WTC11 (cell line): Measurements from ENCODE around the gene SH3D21. TPM values are rescaled to one million over a fixed set of nuclear protein-coding genes. Genes with fewer than 3 reads are reported as not detected.
A peak's percentile ranks its signal among the peaks of the same experiment; 100 is the strongest.

Experiments used
- CDX4 ChIP-seq: fragments of 250-450 bp; sonication (Bioruptor Pico); IDR thresholded peaks from 2 replicates; pipeline ENCODE4 v1.9.0; 2021; ENCODE audit warnings: moderate library complexity, mild to moderate bottlenecking, inconsistent platforms, borderline replicate concordance
- FOXP4 ChIP-seq: sonication (generic); formaldehyde crosslinking; IDR thresholded peaks from 2 replicates; pipeline ENCODE4 v1.8.0; 2022; ENCODE audit warnings: mild to moderate bottlenecking, missing genetic modification reagents
- GTF2I ChIP-seq: fragments of 250-450 bp; sonication (Bioruptor Pico); conservative IDR thresholded peaks from 2 replicates; pipeline ENCODE4 v1.4.0; 2021; ENCODE audit warnings: mild to moderate bottlenecking
- MYBL2 ChIP-seq: sonication (generic); formaldehyde crosslinking; IDR thresholded peaks from 2 replicates; pipeline ENCODE4 v1.8.1; 2023; ENCODE audit warnings: mild to moderate bottlenecking, moderate library complexity, missing genetic modification reagents
- SMAD3 ChIP-seq: sonication (generic); formaldehyde crosslinking; IDR thresholded peaks from 2 replicates; pipeline ENCODE4 v1.8.0; 2022; ENCODE audit warnings: missing genetic modification reagents, mild to moderate bottlenecking, borderline replicate concordance
- SOX15 ChIP-seq: fragments of 250-450 bp; sonication (Bioruptor Pico); IDR thresholded peaks from 2 replicates; pipeline ENCODE4 v1.9.0; 2021; ENCODE audit warnings: mild to moderate bottlenecking
- STAT6 ChIP-seq: sonication (generic); formaldehyde crosslinking; conservative IDR thresholded peaks from 2 replicates; pipeline ENCODE4 v1.8.1; 2023; ENCODE audit warnings: mild to moderate bottlenecking, low read depth, missing genetic modification reagents, moderate library complexity
- ZNF263 ChIP-seq: sonication (generic); formaldehyde crosslinking; IDR thresholded peaks from 2 replicates; pipeline ENCODE4 v1.8.1; 2022; ENCODE audit warnings: low read depth, mild to moderate bottlenecking, moderate library complexity, missing genetic modification reagents
- ZNF423 ChIP-seq: fragments of 250-450 bp; sonication (Bioruptor Pico); IDR thresholded peaks from 2 replicates; pipeline ENCODE4 v2.1.2; 2022; ENCODE audit warnings: mild to moderate bottlenecking, moderate library complexity
- total RNA-seq: library from RNA; stranded (reverse); gene quantifications from 3 replicates; pipeline ENCODE4 v1.2.3, GENCODE V29; 2021
- TF ChIP-seq, protein P1 (sequence below): sonication (generic); formaldehyde crosslinking; IDR thresholded peaks from 2 replicates; pipeline ENCODE4 v1.8.0; 2023; ENCODE audit warnings: missing genetic modification reagents
- TF ChIP-seq, protein P2 (sequence below): fragments of 250-450 bp; sonication (Bioruptor Pico); IDR thresholded peaks from 2 replicates; pipeline ENCODE4 v1.9.0; 2021; ENCODE audit warnings: mild to moderate bottlenecking
- TF ChIP-seq, protein P3 (sequence below): sonication (generic); formaldehyde crosslinking; IDR thresholded peaks from 2 replicates; pipeline ENCODE4 v1.8.0; 2022; ENCODE audit warnings: mild to moderate bottlenecking, missing genetic modification reagents
- TF ChIP-seq, protein P4 (sequence below): sonication (generic); formaldehyde crosslinking; IDR thresholded peaks from 2 replicates; pipeline ENCODE4 v1.8.1; 2023; ENCODE audit warnings: mild to moderate bottlenecking, moderate library complexity, missing genetic modification reagents

The SH3D21 gene
- total RNA-seq, 1 experiment from 2014 or later = 22.1 TPM

DNA sequence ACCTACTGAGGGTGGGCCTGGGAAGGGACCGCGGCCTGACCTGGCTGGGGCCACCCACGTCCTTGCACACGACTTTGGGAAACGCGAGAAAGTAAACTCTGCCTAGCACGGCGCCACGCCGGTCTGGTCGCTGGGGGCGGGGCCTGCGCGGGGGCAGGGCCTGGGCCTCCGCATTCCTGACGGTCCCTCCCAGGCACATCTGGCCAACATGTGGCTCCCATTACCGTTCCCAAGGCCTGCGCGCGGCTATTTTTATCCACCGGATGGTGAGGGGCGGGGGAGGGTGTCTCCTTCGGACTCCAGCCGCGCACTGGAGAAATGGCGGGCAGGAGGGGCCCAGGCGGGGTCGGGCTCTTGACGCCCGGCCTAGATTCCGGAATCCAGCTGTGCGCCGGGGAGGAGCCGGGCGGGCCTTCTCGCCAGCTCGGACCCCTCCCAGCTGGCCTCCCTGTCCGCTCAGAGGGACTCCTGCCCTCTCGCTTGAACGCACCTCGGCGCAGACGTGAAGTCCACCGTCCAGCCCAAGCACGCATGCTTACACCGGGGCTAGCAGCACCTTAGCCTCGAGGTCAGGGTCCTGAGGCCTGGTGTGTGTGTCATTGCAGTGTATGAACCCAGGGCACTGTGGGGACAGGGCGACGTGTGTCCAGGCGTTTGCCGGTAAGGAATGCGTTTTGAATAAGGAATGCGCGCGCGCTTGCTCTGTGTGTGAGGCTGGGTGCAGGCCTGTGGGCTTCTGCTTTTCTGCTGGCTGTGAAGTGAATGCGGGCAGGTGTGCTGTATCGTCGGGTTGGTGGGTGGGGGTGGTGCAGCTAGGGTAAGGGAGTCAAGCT is 15.2 kb downstream of the SH3D21 start (continued):
- TF ChIP-seq, protein P1, sequence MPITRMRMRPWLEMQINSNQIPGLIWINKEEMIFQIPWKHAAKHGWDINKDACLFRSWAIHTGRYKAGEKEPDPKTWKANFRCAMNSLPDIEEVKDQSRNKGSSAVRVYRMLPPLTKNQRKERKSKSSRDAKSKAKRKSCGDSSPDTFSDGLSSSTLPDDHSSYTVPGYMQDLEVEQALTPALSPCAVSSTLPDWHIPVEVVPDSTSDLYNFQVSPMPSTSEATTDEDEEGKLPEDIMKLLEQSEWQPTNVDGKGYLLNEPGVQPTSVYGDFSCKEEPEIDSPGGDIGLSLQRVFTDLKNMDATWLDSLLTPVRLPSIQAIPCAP (CRISPR knock-in tag) = peak; percentile 72; the same call in 1 of the 2 replicates
- peak; percentile 81 for TF ChIP-seq SMAD3 (CRISPR knock-in tag)
- peak; percentile 65; the same call in 1 of the 2 replicates for TF ChIP-seq ZNF423 (CRISPR knock-in tag)
- peak; percentile 78 for TF ChIP-seq FOXP4 (CRISPR knock-in tag)
- no peak; the same call in 1 of the 2 replicates for TF ChIP-seq ZNF263 (CRISPR knock-in tag)
- TF ChIP-seq, protein P2, sequence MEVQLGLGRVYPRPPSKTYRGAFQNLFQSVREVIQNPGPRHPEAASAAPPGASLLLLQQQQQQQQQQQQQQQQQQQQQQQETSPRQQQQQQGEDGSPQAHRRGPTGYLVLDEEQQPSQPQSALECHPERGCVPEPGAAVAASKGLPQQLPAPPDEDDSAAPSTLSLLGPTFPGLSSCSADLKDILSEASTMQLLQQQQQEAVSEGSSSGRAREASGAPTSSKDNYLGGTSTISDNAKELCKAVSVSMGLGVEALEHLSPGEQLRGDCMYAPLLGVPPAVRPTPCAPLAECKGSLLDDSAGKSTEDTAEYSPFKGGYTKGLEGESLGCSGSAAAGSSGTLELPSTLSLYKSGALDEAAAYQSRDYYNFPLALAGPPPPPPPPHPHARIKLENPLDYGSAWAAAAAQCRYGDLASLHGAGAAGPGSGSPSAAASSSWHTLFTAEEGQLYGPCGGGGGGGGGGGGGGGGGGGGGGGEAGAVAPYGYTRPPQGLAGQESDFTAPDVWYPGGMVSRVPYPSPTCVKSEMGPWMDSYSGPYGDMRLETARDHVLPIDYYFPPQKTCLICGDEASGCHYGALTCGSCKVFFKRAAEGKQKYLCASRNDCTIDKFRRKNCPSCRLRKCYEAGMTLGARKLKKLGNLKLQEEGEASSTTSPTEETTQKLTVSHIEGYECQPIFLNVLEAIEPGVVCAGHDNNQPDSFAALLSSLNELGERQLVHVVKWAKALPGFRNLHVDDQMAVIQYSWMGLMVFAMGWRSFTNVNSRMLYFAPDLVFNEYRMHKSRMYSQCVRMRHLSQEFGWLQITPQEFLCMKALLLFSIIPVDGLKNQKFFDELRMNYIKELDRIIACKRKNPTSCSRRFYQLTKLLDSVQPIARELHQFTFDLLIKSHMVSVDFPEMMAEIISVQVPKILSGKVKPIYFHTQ (CRISPR knock-in tag) = no peak
- TF ChIP-seq, protein P3, sequence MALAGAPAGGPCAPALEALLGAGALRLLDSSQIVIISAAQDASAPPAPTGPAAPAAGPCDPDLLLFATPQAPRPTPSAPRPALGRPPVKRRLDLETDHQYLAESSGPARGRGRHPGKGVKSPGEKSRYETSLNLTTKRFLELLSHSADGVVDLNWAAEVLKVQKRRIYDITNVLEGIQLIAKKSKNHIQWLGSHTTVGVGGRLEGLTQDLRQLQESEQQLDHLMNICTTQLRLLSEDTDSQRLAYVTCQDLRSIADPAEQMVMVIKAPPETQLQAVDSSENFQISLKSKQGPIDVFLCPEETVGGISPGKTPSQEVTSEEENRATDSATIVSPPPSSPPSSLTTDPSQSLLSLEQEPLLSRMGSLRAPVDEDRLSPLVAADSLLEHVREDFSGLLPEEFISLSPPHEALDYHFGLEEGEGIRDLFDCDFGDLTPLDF (CRISPR knock-in tag) = no peak
- TF ChIP-seq, protein P4, sequence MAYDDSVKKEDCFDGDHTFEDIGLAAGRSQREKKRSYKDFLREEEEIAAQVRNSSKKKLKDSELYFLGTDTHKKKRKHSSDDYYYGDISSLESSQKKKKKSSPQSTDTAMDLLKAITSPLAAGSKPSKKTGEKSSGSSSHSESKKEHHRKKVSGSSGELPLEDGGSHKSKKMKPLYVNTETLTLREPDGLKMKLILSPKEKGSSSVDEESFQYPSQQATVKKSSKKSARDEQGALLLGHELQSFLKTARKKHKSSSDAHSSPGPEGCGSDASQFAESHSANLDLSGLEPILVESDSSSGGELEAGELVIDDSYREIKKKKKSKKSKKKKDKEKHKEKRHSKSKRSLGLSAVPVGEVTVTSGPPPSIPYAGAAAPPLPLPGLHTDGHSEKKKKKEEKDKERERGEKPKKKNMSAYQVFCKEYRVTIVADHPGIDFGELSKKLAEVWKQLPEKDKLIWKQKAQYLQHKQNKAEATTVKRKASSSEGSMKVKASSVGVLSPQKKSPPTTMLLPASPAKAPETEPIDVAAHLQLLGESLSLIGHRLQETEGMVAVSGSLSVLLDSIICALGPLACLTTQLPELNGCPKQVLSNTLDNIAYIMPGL (CRISPR knock-in tag) = peak; percentile 18; the same call in 1 of the 2 replicates
- TF ChIP-seq STAT6 (CRISPR knock-in tag) = no peak
- TF ChIP-seq CDX4 = no peak
- TF ChIP-seq GTF2I (CRISPR knock-in tag) = no peak
- TF ChIP-seq SOX15 (CRISPR knock-in tag) = no peak
- peak; percentile 89 for TF ChIP-seq MYBL2 (CRISPR knock-in tag)
